ENCODE data around the gene TSPAN32.
"Not testable (repeated sequence)": the region's sequence is repeated elsewhere in the genome, so short reads cannot be mapped to it uniquely, and the experiment has no call there.

TSPAN32 gene

GRCh38 chr11:2316169-2316962 is 14.6 kb downstream of the TSPAN32 start:
- no peak for DNase-seq

GRCh38 chr11:2316963-2317244 is 15.1 kb downstream of the TSPAN32 start:
- no peak for DNase-seq

GRCh38 chr11:2317354-2318050 is 15.7 kb downstream of the TSPAN32 start:
- DNase-seq, result no peak

GRCh38 chr11:2318123-2318522 is 16.3 kb downstream of the TSPAN32 start:
- no peak for DNase-seq

- DNase-seq, result no peak
Observed at GRCh38 chr11:2318707-2319106, 16.9 kb downstream of the TSPAN32 start.

GRCh38 chr11:2319791-2320472 is 18.1 kb downstream of the TSPAN32 start:
- DNase-seq, result no peak

- no peak for DNase-seq
Observed at GRCh38 chr11:2320568-2321310, 18.9 kb downstream of the TSPAN32 start.

GRCh38 chr11:2321311-2321683 is 19.5 kb downstream of the TSPAN32 start:
- no peak for DNase-seq

GRCh38 chr11:2325123-2325522 is 23.3 kb downstream of the TSPAN32 start:
- DNase-seq, result no peak

- DNase-seq, result no peak
Observed at GRCh38 chr11:2325719-2326118, 23.9 kb downstream of the TSPAN32 start.

- no peak for DNase-seq
Observed at GRCh38 chr11:2327032-2327431, 25.2 kb downstream of the TSPAN32 start.

- no peak for DNase-seq
Observed at GRCh38 chr11:2328021-2328420, 26.2 kb downstream of the TSPAN32 start.

- no peak for DNase-seq
Observed at GRCh38 chr11:2328656-2329354, 27.0 kb downstream of the TSPAN32 start.

- no peak for DNase-seq
Observed at GRCh38 chr11:2329551-2329950, 27.7 kb downstream of the TSPAN32 start.

GRCh38 chr11:2330696-2331095 is 28.9 kb downstream of the TSPAN32 start:
- no peak for DNase-seq

- no peak for DNase-seq
Observed at GRCh38 chr11:2331404-2331803, 29.6 kb downstream of the TSPAN32 start.

- not testable (repeated sequence) for DNase-seq
Observed at GRCh38 chr11:2332569-2332968, 30.8 kb downstream of the TSPAN32 start.

GRCh38 chr11:2333486-2334205 is 31.8 kb downstream of the TSPAN32 start:
- DNase-seq, result not testable (repeated sequence)

GRCh38 chr11:2335286-2335685 is 33.5 kb downstream of the TSPAN32 start:
- DNase-seq, result not testable (repeated sequence)

GRCh38 chr11:2338760-2339159 is 36.9 kb downstream of the TSPAN32 start:
- DNase-seq, result not testable (repeated sequence)

- no peak for DNase-seq
Observed at GRCh38 chr11:2342557-2342956, 40.7 kb downstream of the TSPAN32 start.

- no peak for DNase-seq
Observed at GRCh38 chr11:2342981-2343380, 41.2 kb downstream of the TSPAN32 start.
